IMR-90 (cell line): ENCODE measurements around the gene PTPRN2.

Source experiments
- BHLHE40 ChIP-seq: fragments of 150-350 bp; IDR thresholded peaks from 2 replicates; pipeline ENCODE4 v1.6.1; 2016; ENCODE audit warnings: mild to moderate bottlenecking, low read depth, low read length
- CEBPB ChIP-seq: IDR thresholded peaks from 2 replicates; pipeline ENCODE4 v1.6.1; 2012; ENCODE audit warnings: low read depth, low read length, improper control_type of control experiment
- CHD1 ChIP-seq: IDR thresholded peaks from 2 replicates; pipeline ENCODE4 v1.6.1; 2012; ENCODE audit warnings: low read depth, low read length, improper control_type of control experiment
- FOS ChIP-seq: fragments of 150-350 bp; IDR thresholded peaks from 2 replicates; pipeline ENCODE4 v1.6.1; 2016; ENCODE audit warnings: low read depth, low read length
- MAZ ChIP-seq: IDR thresholded peaks from 2 replicates; pipeline ENCODE4 v1.6.1; 2012; ENCODE audit warnings: low read depth, mild to moderate bottlenecking, low read length, improper control_type of control experiment, moderate library complexity, borderline replicate concordance
- POLR2A ChIP-seq: IDR thresholded peaks from 2 replicates; pipeline ENCODE4 v1.6.1; 2012; ENCODE audit warnings: mild to moderate bottlenecking, low read depth, low read length
- RAD21 ChIP-seq: IDR thresholded peaks from 2 replicates; pipeline ENCODE4 v1.6.1; 2012; ENCODE audit warnings: low read length, improper control_type of control experiment
- SMC3 ChIP-seq: fragments of 150-350 bp; IDR thresholded peaks from 2 replicates; pipeline ENCODE4 v1.6.1; 2016; ENCODE audit warnings: low read depth, mild to moderate bottlenecking, antibody characterized with exemption, low read length, moderate library complexity
- TF ChIP-seq, protein P1 (sequence below): conservative IDR thresholded peaks from 2 replicates; pipeline ENCODE4 v1.5.1; 2012; ENCODE audit warnings: mild to moderate bottlenecking, low read depth, low read length, improper control_type of control experiment
- TF ChIP-seq, protein P2 (sequence below): fragments of 150-350 bp; IDR thresholded peaks from 2 replicates; pipeline ENCODE4 v1.6.1; 2017; ENCODE audit warnings: mild to moderate bottlenecking, antibody characterized with exemption, low read length, low read depth

GRCh38 chr7:158531661-158532060, 56.0 kb downstream of the PTPRN2 start:
- TF ChIP-seq SMC3, result no peak
- TF ChIP-seq, protein P1, sequence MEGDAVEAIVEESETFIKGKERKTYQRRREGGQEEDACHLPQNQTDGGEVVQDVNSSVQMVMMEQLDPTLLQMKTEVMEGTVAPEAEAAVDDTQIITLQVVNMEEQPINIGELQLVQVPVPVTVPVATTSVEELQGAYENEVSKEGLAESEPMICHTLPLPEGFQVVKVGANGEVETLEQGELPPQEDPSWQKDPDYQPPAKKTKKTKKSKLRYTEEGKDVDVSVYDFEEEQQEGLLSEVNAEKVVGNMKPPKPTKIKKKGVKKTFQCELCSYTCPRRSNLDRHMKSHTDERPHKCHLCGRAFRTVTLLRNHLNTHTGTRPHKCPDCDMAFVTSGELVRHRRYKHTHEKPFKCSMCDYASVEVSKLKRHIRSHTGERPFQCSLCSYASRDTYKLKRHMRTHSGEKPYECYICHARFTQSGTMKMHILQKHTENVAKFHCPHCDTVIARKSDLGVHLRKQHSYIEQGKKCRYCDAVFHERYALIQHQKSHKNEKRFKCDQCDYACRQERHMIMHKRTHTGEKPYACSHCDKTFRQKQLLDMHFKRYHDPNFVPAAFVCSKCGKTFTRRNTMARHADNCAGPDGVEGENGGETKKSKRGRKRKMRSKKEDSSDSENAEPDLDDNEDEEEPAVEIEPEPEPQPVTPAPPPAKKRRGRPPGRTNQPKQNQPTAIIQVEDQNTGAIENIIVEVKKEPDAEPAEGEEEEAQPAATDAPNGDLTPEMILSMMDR, result no peak
- TF ChIP-seq BHLHE40, result no peak
- TF ChIP-seq POLR2A, result no peak
- TF ChIP-seq, protein P2, sequence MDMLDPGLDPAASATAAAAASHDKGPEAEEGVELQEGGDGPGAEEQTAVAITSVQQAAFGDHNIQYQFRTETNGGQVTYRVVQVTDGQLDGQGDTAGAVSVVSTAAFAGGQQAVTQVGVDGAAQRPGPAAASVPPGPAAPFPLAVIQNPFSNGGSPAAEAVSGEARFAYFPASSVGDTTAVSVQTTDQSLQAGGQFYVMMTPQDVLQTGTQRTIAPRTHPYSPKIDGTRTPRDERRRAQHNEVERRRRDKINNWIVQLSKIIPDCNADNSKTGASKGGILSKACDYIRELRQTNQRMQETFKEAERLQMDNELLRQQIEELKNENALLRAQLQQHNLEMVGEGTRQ, result no peak
- no peak for TF ChIP-seq FOS
- TF ChIP-seq RAD21, result no peak
- no peak for TF ChIP-seq CHD1
- no peak for TF ChIP-seq CEBPB
- no peak for TF ChIP-seq MAZ
